Measurements from ENCODE around the gene CAPSL.
"Not testable (repeated sequence)": the region's sequence is repeated elsewhere in the genome, so short reads cannot be mapped to it uniquely, and the experiment has no call there.

DNA sequence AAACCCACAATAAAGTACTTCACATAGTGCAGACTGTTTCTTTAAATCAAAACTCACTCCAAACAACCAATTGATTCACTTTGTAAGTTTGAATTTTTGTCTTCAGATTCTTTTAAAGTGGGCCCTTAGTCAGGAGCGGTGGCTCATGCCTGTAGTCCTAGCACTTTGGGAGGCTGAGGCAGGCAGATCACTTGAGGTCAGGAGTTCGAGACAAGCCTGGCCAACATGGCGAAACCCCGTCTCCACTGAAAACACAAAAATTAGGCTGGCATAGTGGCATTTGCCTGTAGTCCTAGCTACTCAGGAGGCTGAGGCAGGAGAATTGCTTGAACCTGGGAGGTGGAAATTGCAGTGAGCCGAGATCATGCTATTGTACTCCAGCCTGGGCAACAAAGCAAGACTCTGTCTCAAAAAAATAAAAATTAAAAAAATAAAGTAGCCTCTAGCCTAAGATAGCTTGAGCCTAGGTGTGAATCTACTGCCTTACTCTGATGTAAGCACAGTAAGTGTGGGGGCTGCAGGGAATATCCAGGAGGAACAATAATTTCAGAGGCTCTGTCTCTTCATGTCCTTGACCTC lies 82.1 kb downstream of the CAPSL start:
- not testable (repeated sequence) for TF ChIP-seq YY1 (IDR thresholded peaks at IDR 0.05; ENCODE audit: insufficient read depth, insufficient read length); SUZ12 (IDR thresholded peaks at IDR 0.05; ENCODE audit: extremely low read depth, insufficient read depth, insufficient read length)

Data from NT2/D1 (cell line).